Endothelial cell (in vitro differentiated cells): ENCODE measurements around the gene PAF1. TPM values are rescaled to one million over a fixed set of nuclear protein-coding genes. Genes with fewer than 3 reads are reported as not detected.

Source experiments
- DNase-seq: peaks from one replicate; pipeline ENCODE4 v3.0.0; 2021; ENCODE audit warnings: low spot score
- H3K27ac Mint-ChIP-seq: one replicate; pipeline ENCODE4 v1.8.0; 2021; ENCODE audit warnings: mixed read lengths, inconsistent platforms; ENCODE audit not compliant: unreplicated experiment
- H3K27me3 Mint-ChIP-seq: one replicate; pipeline ENCODE4 v1.8.0; 2021; ENCODE audit warnings: mild to moderate bottlenecking, moderate library complexity, mixed read lengths, inconsistent platforms; ENCODE audit not compliant: unreplicated experiment
- H3K36me3 Mint-ChIP-seq: one replicate; pipeline ENCODE4 v1.8.0; 2021; ENCODE audit warnings: mild to moderate bottlenecking, low read depth, mixed read lengths, inconsistent platforms; ENCODE audit not compliant: unreplicated experiment
- H3K4me1 Mint-ChIP-seq: one replicate; pipeline ENCODE4 v1.8.0; 2021; ENCODE audit warnings: mild to moderate bottlenecking, mixed read lengths, inconsistent platforms; ENCODE audit not compliant: unreplicated experiment
- H3K4me3 Mint-ChIP-seq: one replicate; pipeline ENCODE4 v1.8.0; 2021; ENCODE audit warnings: mild to moderate bottlenecking, mixed read lengths, inconsistent platforms; ENCODE audit not compliant: unreplicated experiment
- H3K9me3 Mint-ChIP-seq: one replicate; pipeline ENCODE4 v1.8.0; 2021; ENCODE audit warnings: mixed read lengths, inconsistent platforms; ENCODE audit not compliant: unreplicated experiment
- CTCF ChIP-seq: fragments of 200-600 bp; sonication (generic); IDR thresholded peaks from one replicate; pipeline ENCODE4 v1.5.0; 2021; ENCODE audit warnings: antibody characterized with exemption; ENCODE audit not compliant: unreplicated experiment
- total RNA-seq: library from RNA; stranded (reverse); fragmentation: NEBNext Ultra II Directional; extraction: Animal tissue kit (Norgen Biotek cat#: 25700); gene quantifications from one replicate; pipeline ENCODE4 v1.2.1, GENCODE V29; 2021; ENCODE audit not compliant: unreplicated experiment

PAF1 gene
- total RNA-seq, 1 donor from 2014 or later: 31.7 TPM

GRCh38 chr19:39411081-39411831 lies 20.4 kb upstream of the PAF1 start:
- no peaks in the 10 kb centered on the region for H3K9me3 Mint-ChIP-seq
- peaks cover 22% of the 10 kb centered on the region for H3K36me3 Mint-ChIP-seq
- DNase-seq: no peak
- peak overlapping the region; percentile 89 for H3K27ac Mint-ChIP-seq
- TF ChIP-seq CTCF: no peak
- H3K4me3 Mint-ChIP-seq: peak overlapping the region; percentile 90
- H3K27me3 Mint-ChIP-seq: peaks cover 33% of the 10 kb centered on the region
- peaks cover 37% of the 10 kb centered on the region for H3K4me1 Mint-ChIP-seq

GRCh38 chr19:39410831-39411080 lies 19.9 kb upstream of the PAF1 start:
- H3K4me3 Mint-ChIP-seq: peak overlapping the region; percentile 90
- peaks cover 22% of the 10 kb centered on the region for H3K36me3 Mint-ChIP-seq
- peak overlapping the region; percentile 89 for H3K27ac Mint-ChIP-seq
- H3K9me3 Mint-ChIP-seq: no peaks in the 10 kb centered on the region
- DNase-seq: no peak
- no peak for TF ChIP-seq CTCF
- H3K4me1 Mint-ChIP-seq: peaks cover 39% of the 10 kb centered on the region
- H3K27me3 Mint-ChIP-seq: peaks cover 37% of the 10 kb centered on the region

- no peaks in the 10 kb centered on the region for H3K9me3 Mint-ChIP-seq
- peak overlapping the region; percentile 90 for H3K4me3 Mint-ChIP-seq
- no peak for TF ChIP-seq CTCF
- peaks cover 37% of the 10 kb centered on the region for H3K27me3 Mint-ChIP-seq
- peaks cover 37% of the 10 kb centered on the region for H3K4me1 Mint-ChIP-seq
- DNase-seq: peak; percentile 51
- H3K36me3 Mint-ChIP-seq: peaks cover 22% of the 10 kb centered on the region
- peak overlapping the region; percentile 89 for H3K27ac Mint-ChIP-seq
Measured at GRCh38 chr19:39410017-39410830, 19.3 kb upstream of the PAF1 start.

GRCh38 chr19:39409208-39410016 lies 18.5 kb upstream of the PAF1 start:
- Mint-ChIP-seq H3K4me3 (peak overlapping the region; percentile 86), H3K4me1 (peaks cover 31% of the 10 kb centered on the region), H3K36me3 (peaks cover 19% of the 10 kb centered on the region), H3K9me3 (no peaks in the 10 kb centered on the region), H3K27me3 (peaks cover 34% of the 10 kb centered on the region), H3K27ac (peak overlapping the region; percentile 77)
- DNase-seq: peak; percentile 62
- no peak for TF ChIP-seq CTCF
